ENCODE measurements around the gene BAK1. TPM values are rescaled to one million over a fixed set of nuclear protein-coding genes. Genes with fewer than 3 reads are reported as not detected.
"Not testable (repeated sequence)": the region's sequence is repeated elsewhere in the genome, so short reads cannot be mapped to it uniquely, and the experiment has no call there.

The BAK1 gene
- total RNA-seq, 1 donor from 2014 or later: 3.7 TPM

- DNase-seq: no peak
These were observed 27.7 kb upstream of the BAK1 start for GRCh38 chr6:33607784-33608161.

- no peak for DNase-seq
These were observed 27.2 kb upstream of the BAK1 start for GRCh38 chr6:33607126-33607783.

GRCh38 chr6:33606642-33607041 lies 26.6 kb upstream of the BAK1 start:
- no peak for DNase-seq

GRCh38 chr6:33604941-33605854 lies 25.1 kb upstream of the BAK1 start:
- DNase-seq: no peak

- DNase-seq: no peak
These were observed 22.1 kb upstream of the BAK1 start for GRCh38 chr6:33602180-33602579.

- DNase-seq: no peak
These were observed 20.7 kb upstream of the BAK1 start for GRCh38 chr6:33600761-33601160.

GRCh38 chr6:33599413-33599938 lies 19.4 kb upstream of the BAK1 start:
- no peak for DNase-seq

- no peak for DNase-seq
These were observed 17.7 kb upstream of the BAK1 start for GRCh38 chr6:33597551-33598322.

GRCh38 chr6:33596894-33597293 lies 16.8 kb upstream of the BAK1 start:
- DNase-seq: not testable (repeated sequence)

GRCh38 chr6:33595001-33595846 lies 15.1 kb upstream of the BAK1 start:
- DNase-seq: no peak

GRCh38 chr6:33593414-33593727 lies 13.3 kb upstream of the BAK1 start:
- no peak for DNase-seq

- no peak for DNase-seq
These were observed 12.7 kb upstream of the BAK1 start for GRCh38 chr6:33592595-33593413.

GRCh38 chr6:33592280-33592594 lies 12.2 kb upstream of the BAK1 start:
- DNase-seq: no peak

GRCh38 chr6:33591424-33592032 lies 11.5 kb upstream of the BAK1 start:
- no peak for DNase-seq

GRCh38 chr6:33590531-33591198 lies 10.6 kb upstream of the BAK1 start:
- no peak for DNase-seq

GRCh38 chr6:33589731-33590530 lies 9.9 kb upstream of the BAK1 start:
- DNase-seq: no peak

GRCh38 chr6:33589392-33589730 lies 9.3 kb upstream of the BAK1 start:
- no peak for DNase-seq

- no peak for DNase-seq
These were observed 8.8 kb upstream of the BAK1 start for GRCh38 chr6:33588894-33589293.

GRCh38 chr6:33587529-33587928 lies 7.5 kb upstream of the BAK1 start:
- no peak for DNase-seq

Measured in occipital lobe (tissue), 2 donors.